Activated CD4-positive, alpha-beta memory T cell treated with anti-CD3 and anti-CD28 coated beads for 36 hours (primary cell): ENCODE results near the gene BCOR. TPM values are rescaled to one million over a fixed set of nuclear protein-coding genes. Genes with fewer than 3 reads are reported as not detected.

Experiments used
- CTCF ChIA-PET: fragments of 350-600 bp; sonication (Branson Sonifier 250); formaldehyde crosslinking; loops from one replicate; lab custom pipeline; 2021; ENCODE audit warnings: antibody characterized with exemption, inconsistent platforms; lab: Charles Lee
- POLR2A ChIA-PET: fragments of 350-600 bp; sonication (Branson Sonifier 250); formaldehyde crosslinking; loops from one replicate; lab custom pipeline; 2021; ENCODE audit warnings: antibody characterized with exemption; lab: Charles Lee
- DNase-seq: peaks from one replicate; pipeline ENCODE4 v3.0.0-alpha.2; 2020
- H3K27ac Mint-ChIP-seq: one replicate; pipeline ENCODE4 v1.8.0; 2021; ENCODE audit warnings: mixed read lengths
- H3K27me3 Mint-ChIP-seq: one replicate; pipeline ENCODE4 v1.8.0; 2021; ENCODE audit warnings: mixed read lengths
- H3K36me3 Mint-ChIP-seq: one replicate; pipeline ENCODE4 v1.8.0; 2021; ENCODE audit warnings: mixed read lengths
- H3K4me1 Mint-ChIP-seq: one replicate; pipeline ENCODE4 v1.8.0; 2021; ENCODE audit warnings: low read depth, mixed read lengths
- H3K4me3 Mint-ChIP-seq: one replicate; pipeline ENCODE4 v1.8.0; 2021; ENCODE audit warnings: mild to moderate bottlenecking, mixed read lengths
- H3K9me3 Mint-ChIP-seq: one replicate; pipeline ENCODE4 v1.8.0; 2021; ENCODE audit warnings: mixed read lengths
- intact Hi-C: fragments of 100-400 bp; cut with micrococcal nuclease; formaldehyde crosslinking; loops from one replicate; pipeline ENCODE4 v1.15.1; 2023
- total RNA-seq, 2 experiments: library from RNA; stranded (reverse); gene quantifications; one replicate each; pipeline ENCODE4 v1.2.3, GENCODE V29; 2021

BCOR gene
- total RNA-seq, 2 experiments from 2014 or later = 33.7 to 35.0 TPM

- DNase-seq = no peak
- no peak overlapping the region for H3K4me3 Mint-ChIP-seq
- intact Hi-C loops = no loop called here
- H3K27ac Mint-ChIP-seq = no peak overlapping the region
- H3K36me3 Mint-ChIP-seq = no peaks in the 10 kb centered on the region
- peaks cover 7% of the 10 kb centered on the region for H3K9me3 Mint-ChIP-seq
- peaks cover 13% of the 10 kb centered on the region for H3K4me1 Mint-ChIP-seq
- POLR2A ChIA-PET = no interaction called here
- CTCF ChIA-PET = no interaction called here
- no peaks in the 10 kb centered on the region for H3K27me3 Mint-ChIP-seq
These were observed 79.7 kb downstream of the BCOR start for GRCh38 chrX:40018041-40018440.

- H3K9me3 Mint-ChIP-seq = peaks cover 7% of the 10 kb centered on the region
- intact Hi-C loops = no loop called here
- CTCF ChIA-PET = no interaction called here
- POLR2A ChIA-PET = interaction anchor here (0.7 kb wide), 1 partner anchor 200 kb away, joined by 3 read pairs; no protein-coding TSS in a partner anchor
- H3K36me3 Mint-ChIP-seq = no peaks in the 10 kb centered on the region
- peaks cover 4% of the 10 kb centered on the region for H3K27me3 Mint-ChIP-seq
- H3K4me1 Mint-ChIP-seq = peaks cover 7% of the 10 kb centered on the region
- DNase-seq = no peak
- no peak overlapping the region for H3K4me3 Mint-ChIP-seq
- no peak overlapping the region for H3K27ac Mint-ChIP-seq
These were observed 81.0 kb downstream of the BCOR start for GRCh38 chrX:40016749-40017148.

GRCh38 chrX:40015693-40016092 lies 82.1 kb downstream of the BCOR start:
- H3K27ac Mint-ChIP-seq = no peak overlapping the region
- DNase-seq = no peak
- H3K4me1 Mint-ChIP-seq = peaks cover 6% of the 10 kb centered on the region
- POLR2A ChIA-PET = no interaction called here
- intact Hi-C loops = no loop called here
- CTCF ChIA-PET = no interaction called here
- H3K36me3 Mint-ChIP-seq = no peaks in the 10 kb centered on the region
- peaks cover 7% of the 10 kb centered on the region for H3K9me3 Mint-ChIP-seq
- peaks cover 10% of the 10 kb centered on the region for H3K27me3 Mint-ChIP-seq
- H3K4me3 Mint-ChIP-seq = no peak overlapping the region

- DNase-seq = peak; percentile 53
- CTCF ChIA-PET = interaction anchor here (0.6 kb wide), 1 partner anchor 126 kb away, joined by 4 read pairs; no protein-coding TSS in a partner anchor
- Mint-ChIP-seq H3K27me3 (peaks cover 17% of the 10 kb centered on the region), H3K27ac (peak overlapping the region; percentile 66), H3K9me3 (peaks cover 7% of the 10 kb centered on the region), H3K4me3 (peak overlapping the region; percentile 71), H3K4me1 (peaks cover 18% of the 10 kb centered on the region), H3K36me3 (no peaks in the 10 kb centered on the region)
- POLR2A ChIA-PET = interaction anchor here (0.7 to 2.0 kb wide), 7 partner anchors 84 to 239 kb away, joined by 3 to 12 read pairs (median 4); partner anchors contain the start of gene BCOR
- intact Hi-C loops = loop anchor here (2.0 to 5.0 kb wide), 5 partner anchors 84 to 196 kb away; partner anchors contain the start of gene BCOR
These were observed 84.2 kb downstream of the BCOR start for GRCh38 chrX:40013266-40014195.

GRCh38 chrX:40012868-40013265 lies 84.9 kb downstream of the BCOR start:
- Mint-ChIP-seq H3K27me3 (peaks cover 20% of the 10 kb centered on the region), H3K36me3 (no peaks in the 10 kb centered on the region), H3K4me1 (peaks cover 18% of the 10 kb centered on the region), H3K4me3 (peak overlapping the region; percentile 71), H3K27ac (peak overlapping the region; percentile 66), H3K9me3 (peaks cover 7% of the 10 kb centered on the region)
- ChIA-PET POLR2A (interaction anchor here (0.8 to 2.0 kb wide), 6 partner anchors 85 to 238 kb away, joined by 3 to 12 read pairs (median 4); partner anchors contain the start of gene BCOR), CTCF (interaction anchor here (0.6 kb wide), 1 partner anchor 125 kb away, joined by 4 read pairs; no protein-coding TSS in a partner anchor)
- intact Hi-C loops = loop anchor here (2.0 to 5.0 kb wide), 5 partner anchors 84 to 196 kb away; partner anchors contain the start of gene BCOR
- DNase-seq = peak; percentile 40

- no peaks in the 10 kb centered on the region for H3K36me3 Mint-ChIP-seq
- intact Hi-C loops = loop anchor here (2.0 to 5.0 kb wide), 5 partner anchors 85 to 195 kb away; partner anchors contain the start of gene BCOR
- peaks cover 18% of the 10 kb centered on the region for H3K4me1 Mint-ChIP-seq
- H3K27me3 Mint-ChIP-seq = peaks cover 25% of the 10 kb centered on the region
- peaks cover 7% of the 10 kb centered on the region for H3K9me3 Mint-ChIP-seq
- H3K27ac Mint-ChIP-seq = peak overlapping the region; percentile 6
- CTCF ChIA-PET = interaction anchor here (0.6 kb wide), 1 partner anchor 125 kb away, joined by 4 read pairs; no protein-coding TSS in a partner anchor
- no peak for DNase-seq
- POLR2A ChIA-PET = interaction anchor here (0.8 to 2.0 kb wide), 2 partner anchors 10 to 85 kb away, joined by 3 to 12 read pairs; partner anchors contain the start of gene BCOR
- peak overlapping the region; percentile 71 for H3K4me3 Mint-ChIP-seq
These were observed 85.5 kb downstream of the BCOR start for GRCh38 chrX:40012039-40012867.

GRCh38 chrX:40011322-40012038 lies 86.3 kb downstream of the BCOR start:
- H3K27me3 Mint-ChIP-seq = peaks cover 30% of the 10 kb centered on the region
- H3K4me1 Mint-ChIP-seq = peaks cover 22% of the 10 kb centered on the region
- H3K36me3 Mint-ChIP-seq = no peaks in the 10 kb centered on the region
- no peak overlapping the region for H3K4me3 Mint-ChIP-seq
- ChIA-PET CTCF (no interaction called here), POLR2A (interaction anchor here (0.8 kb wide), 1 partner anchor 11 kb away, joined by 3 read pairs; no protein-coding TSS in a partner anchor)
- H3K9me3 Mint-ChIP-seq = peaks cover 4% of the 10 kb centered on the region
- H3K27ac Mint-ChIP-seq = no peak overlapping the region
- intact Hi-C loops = loop anchor here (2.0 to 5.0 kb wide), 5 partner anchors 86 to 194 kb away; partner anchors contain the start of gene BCOR
- no peak for DNase-seq

- ChIA-PET CTCF (interaction anchor here (0.8 kb wide), 1 partner anchor 150 kb away, joined by 3 read pairs; no protein-coding TSS in a partner anchor), POLR2A (no interaction called here)
- no peak overlapping the region for H3K27ac Mint-ChIP-seq
- H3K4me1 Mint-ChIP-seq = peaks cover 22% of the 10 kb centered on the region
- H3K36me3 Mint-ChIP-seq = no peaks in the 10 kb centered on the region
- no peak for DNase-seq
- no peak overlapping the region for H3K4me3 Mint-ChIP-seq
- intact Hi-C loops = loop anchor here (5.0 kb wide), 4 partner anchors 87 to 193 kb away; partner anchors contain the start of gene BCOR
- H3K9me3 Mint-ChIP-seq = no peaks in the 10 kb centered on the region
- H3K27me3 Mint-ChIP-seq = peaks cover 30% of the 10 kb centered on the region
These were observed 87.0 kb downstream of the BCOR start for GRCh38 chrX:40010550-40011321.

GRCh38 chrX:40009890-40010289 lies 87.9 kb downstream of the BCOR start:
- no peaks in the 10 kb centered on the region for H3K9me3 Mint-ChIP-seq
- peak; percentile 19 for DNase-seq
- H3K27me3 Mint-ChIP-seq = peaks cover 30% of the 10 kb centered on the region
- ChIA-PET POLR2A (interaction anchor here (0.6 to 0.9 kb wide), 2 partner anchors 149 to 163 kb away, joined by 3 read pairs; no protein-coding TSS in a partner anchor), CTCF (no interaction called here)
- H3K27ac Mint-ChIP-seq = no peak overlapping the region
- intact Hi-C loops = loop anchor here (5.0 kb wide), 4 partner anchors 87 to 193 kb away; partner anchors contain the start of gene BCOR
- H3K36me3 Mint-ChIP-seq = no peaks in the 10 kb centered on the region
- no peak overlapping the region for H3K4me3 Mint-ChIP-seq
- H3K4me1 Mint-ChIP-seq = peaks cover 25% of the 10 kb centered on the region

GRCh38 chrX:40009462-40009851 lies 88.3 kb downstream of the BCOR start:
- Mint-ChIP-seq H3K27me3 (peaks cover 30% of the 10 kb centered on the region), H3K4me3 (no peak overlapping the region), H3K4me1 (peaks cover 25% of the 10 kb centered on the region), H3K9me3 (no peaks in the 10 kb centered on the region), H3K36me3 (no peaks in the 10 kb centered on the region), H3K27ac (no peak overlapping the region)
- intact Hi-C loops = no loop called here
- CTCF ChIA-PET = no interaction called here
- POLR2A ChIA-PET = interaction anchor here (0.9 kb wide), 1 partner anchor 164 kb away, joined by 3 read pairs; no protein-coding TSS in a partner anchor
- DNase-seq = no peak
